B cell (primary cell): ENCODE data around the gene GOLT1B. TPM values are rescaled to one million over a fixed set of nuclear protein-coding genes. Genes with fewer than 3 reads are reported as not detected.

Experiments used
- ATAC-seq: fragments of 200-7000 bp; cut with Tn5 transposase; one replicate; pipeline ENCODE4 v1.10.0; 2021; ENCODE audit warnings: low read depth, mild to moderate bottlenecking, moderate number of reproducible peaks, moderate library complexity
- CTCF ChIA-PET: fragments of 350-600 bp; sonication (Branson Sonifier 250); formaldehyde crosslinking; loops from one replicate; lab custom pipeline; 2021; ENCODE audit warnings: antibody characterized with exemption, inconsistent platforms; lab: Charles Lee
- POLR2A ChIA-PET: fragments of 350-600 bp; sonication (Branson Sonifier 250); formaldehyde crosslinking; loops from one replicate; lab custom pipeline; 2021; ENCODE audit warnings: antibody characterized with exemption; lab: Charles Lee
- DNase-seq: peaks from one replicate; pipeline ENCODE4 v3.0.0; 2013
- H2AFZ ChIP-seq: 2 replicates; pipeline ENCODE4 v1.6.1; 2012; ENCODE audit warnings: mild to moderate bottlenecking, low read depth, low read length; ENCODE audit not compliant: insufficient read depth, poor library complexity, severe bottlenecking
- H3K27ac ChIP-seq, 2 donors: 1 replicate in 1 of 2; 2 replicates in 1 of 2; pipeline ENCODE4 v1.5.1; 2012 to 2013; ENCODE audit warnings: low read length in 2 of 2, mild to moderate bottlenecking in 2 of 2, moderate library complexity in 1 of 2
- H3K27me3 ChIP-seq, 4 experiments: fragments of 200-600 bp in 1 of 4; sonication (generic) in 1 of 4; replicated peaks in 1 of 4; 1 replicate in 2 of 4; 2 replicates in 2 of 4; pipeline versions ENCODE4 v1.6.1 to v1.7.0; 2013 to 2016; ENCODE audit warnings: low read length in 3 of 4, mild to moderate bottlenecking in 2 of 4, mixed read lengths in 1 of 4, moderate library complexity in 1 of 4; ENCODE audit not compliant: insufficient read depth in 4 of 4, control insufficient read depth in 3 of 4; ENCODE audit errors: control extremely low read depth in 1 of 4
- H3K36me3 ChIP-seq, 2 experiments: replicated peaks in 1 of 2; 1 replicate in 1 of 2; 2 replicates in 1 of 2; pipeline versions ENCODE4 v1.6.1 to v1.7.1; 2013; ENCODE audit warnings: low read length in 1 of 2; ENCODE audit not compliant: insufficient read depth in 2 of 2, control insufficient read depth in 1 of 2; ENCODE audit errors: control extremely low read depth in 1 of 2, extremely low read depth in 1 of 2
- H3K4me1 ChIP-seq, 2 donors: fragments of 200-600 bp in 1 of 2; sonication (generic) in 1 of 2; 1 replicate in 1 of 2; 2 replicates in 1 of 2; pipeline versions ENCODE4 v1.5.1 to v1.6.1; 2013 to 2017; ENCODE audit warnings: low read length in 2 of 2; ENCODE audit not compliant: control insufficient read depth in 2 of 2, insufficient read depth in 2 of 2
- H3K4me2 ChIP-seq: replicated peaks from 2 replicates; pipeline ENCODE3; 2012; ENCODE audit warnings: mild to moderate bottlenecking, low read depth, low read length; ENCODE audit not compliant: poor library complexity, severe bottlenecking
- H3K4me3 ChIP-seq, 5 experiments: fragments of 200-600 bp in 1 of 5; sonication (generic) in 1 of 5; 1 replicate in 3 of 5; 2 replicates in 2 of 5; pipeline versions ENCODE4 v1.5.1 to v1.7.0; 2011 to 2016; ENCODE audit warnings: low read length in 4 of 5, mild to moderate bottlenecking in 4 of 5, low read depth in 2 of 5, control low read depth in 1 of 5, moderate library complexity in 1 of 5; ENCODE audit not compliant: insufficient read depth in 1 of 5; ENCODE audit errors: control extremely low read depth in 1 of 5, extremely low read depth in 1 of 5
- H3K79me2 ChIP-seq: fragments of 200-600 bp; sonication (generic); one replicate; pipeline ENCODE4 v1.6.0; 2016; ENCODE audit warnings: low read length; ENCODE audit not compliant: control insufficient read depth, insufficient read depth
- H3K9ac ChIP-seq: fragments of 200-600 bp; sonication (generic); 2 replicates; pipeline ENCODE4 v1.6.1; 2017; ENCODE audit warnings: mild to moderate bottlenecking, low read length, moderate library complexity
- H3K9me3 ChIP-seq, 3 donors: one replicate each; pipeline versions ENCODE4 v1.6.1 to v1.7.1; 2013; ENCODE audit warnings: low read length in 2 of 3; ENCODE audit not compliant: control insufficient read depth in 2 of 3, insufficient read depth in 1 of 3; ENCODE audit errors: control extremely low read depth in 1 of 3
- H4K20me1 ChIP-seq: 2 replicates; pipeline ENCODE4 v1.6.0; 2012; ENCODE audit warnings: mild to moderate bottlenecking, low read length; ENCODE audit not compliant: insufficient read depth, control insufficient read depth, poor library complexity, severe bottlenecking
- H3K27ac Mint-ChIP-seq: one replicate; pipeline ENCODE4 v1.8.0; 2021; ENCODE audit warnings: mixed read lengths
- H3K27me3 Mint-ChIP-seq: one replicate; pipeline ENCODE4 v1.8.0; 2021; ENCODE audit warnings: mixed read lengths
- H3K4me1 Mint-ChIP-seq: one replicate; pipeline ENCODE4 v1.8.0; 2021; ENCODE audit warnings: mixed read lengths
- H3K4me3 Mint-ChIP-seq: one replicate; pipeline ENCODE4 v1.8.0; 2021; ENCODE audit warnings: mixed read lengths
- H3K9me3 Mint-ChIP-seq: one replicate; pipeline ENCODE4 v1.8.0; 2022; ENCODE audit warnings: mixed read lengths; ENCODE audit not compliant: insufficient read depth
- CTCF ChIP-seq: fragments of 200-600 bp; IDR thresholded peaks from one replicate; pipeline ENCODE4 v1.8.0; 2022; ENCODE audit warnings: antibody characterized with exemption, mild to moderate bottlenecking
- EZH2 ChIP-seq: IDR thresholded peaks from 2 replicates; pipeline ENCODE4 v1.6.1; 2012; ENCODE audit warnings: borderline replicate concordance, low read depth, mild to moderate bottlenecking, moderate library complexity, low read length; ENCODE audit not compliant: insufficient read depth, poor library complexity, severe bottlenecking
- WGBS: methylation state at CpG from one replicate; pipeline ENCODE4 v1.1.5; 2013; ENCODE audit warnings: missing lambda C conversion rate; ENCODE audit not compliant: insufficient coverage; 5-methylcytosine and 5-hydroxymethylcytosine counted together
- intact Hi-C: fragments of 100-400 bp; cut with micrococcal nuclease; formaldehyde crosslinking; loops from one replicate; pipeline ENCODE4 v1.10.0; 2022
- polyA plus RNA-seq: library from polyadenylated mRNA; depleted of rRNA; stranded (reverse); fragments of >200 nt; gene quantifications from 2 replicates; pipeline ENCODE4 v1.2.3, GENCODE V29; 2012
- total RNA-seq, 2 donors: library from RNA; stranded (reverse); fragments of 120-200 nt in 1 of 2; gene quantifications; 1 replicate in 1 of 2; 2 replicates in 1 of 2; pipeline versions ENCODE4 v1.2.3 to v1.2.4, GENCODE V29; 2013 to 2022

Gene GOLT1B
- total and polyA plus RNA-seq, 2 donors (not counting 1 experiment from before 2014, with no cell fraction given) = 8.2 to 25.1 TPM

GRCh38 chr12:21526721-21527345 lies 25.2 kb downstream of the GOLT1B start:
- ATAC-seq (no peak), DNase-seq (peak; percentile 9)
- Histone ChIP-seq H3K4me2 (peak overlapping the region; percentile 88), H3K4me3 (peak overlapping the region in 4 of 5 experiments; percentile 38 to 70 (median 62)), H4K20me1 (no peaks in the 10 kb centered on the region), H3K9ac (peak overlapping the region; percentile 70), H3K79me2 (no peaks in the 10 kb centered on the region), H3K36me3 (no peaks in the 10 kb centered on the region), H3K27me3 (peaks cover 0 to 14% (median 8%) of the 10 kb centered on the region in 4 experiments), H3K27ac (no peak overlapping the region), H2AFZ (peak overlapping the region; percentile 95), H3K9me3 (peaks cover 0 to 2% (median 0%) of the 10 kb centered on the region in 3 donors), H3K4me1 (peaks cover 6 to 9% of the 10 kb centered on the region in 2 donors)
- Mint-ChIP-seq H3K4me3 (peak overlapping the region; percentile 71), H3K27me3 (peaks cover 21% of the 10 kb centered on the region), H3K9me3 (peaks cover 9% of the 10 kb centered on the region), H3K27ac (peak overlapping the region; percentile 2), H3K4me1 (peaks cover 12% of the 10 kb centered on the region)
- POLR2A ChIA-PET = no interaction called here
- intact Hi-C loops = loop anchor here (2.0 to 5.0 kb wide), 2 partner anchors 26 to 130 kb away; partner anchors contain the start of genes GOLT1B, LDHB and RECQL
- TF ChIP-seq CTCF (no peak), EZH2 (no peak)
- WGBS = 63% methylated on average over 3 of the region's 12 CpGs
- CTCF ChIA-PET = interaction anchor here (1.5 kb wide), 1 partner anchor 10 kb away, joined by 5 read pairs; no protein-coding TSS in a partner anchor
